Measurements from ENCODE around the gene ZBTB7C. TPM values are rescaled to one million over a fixed set of nuclear protein-coding genes. Genes with fewer than 3 reads are reported as not detected.

Gene ZBTB7C
- total RNA-seq, 1 donor from 2014 or later: 0.61 TPM

- Mint-ChIP-seq H3K27me3 (ENCODE audit: low read depth) (peaks cover 9% of the 10 kb centered on the region), H3K4me1 (peaks cover 52% of the 10 kb centered on the region), H3K36me3 (ENCODE audit: low read depth) (no peaks in the 10 kb centered on the region), H3K4me3 (no peak overlapping the region), H3K9me3 (no peaks in the 10 kb centered on the region), H3K27ac (ENCODE audit: unreplicated experiment) (no peak overlapping the region)
- no peak for DNase-seq (ENCODE audit: low read depth, low spot score)
- no peak for TF ChIP-seq CTCF (conservative IDR thresholded peaks at IDR 0.05)
Measured at GRCh38 chr18:48168861-48169260, 240.3 kb downstream of the ZBTB7C start.

GRCh38 chr18:48167897-48168253 is 241.3 kb downstream of the ZBTB7C start:
- no peaks in the 10 kb centered on the region for H3K9me3 Mint-ChIP-seq
- no peak overlapping the region for H3K27ac Mint-ChIP-seq (ENCODE audit: unreplicated experiment)
- no peak overlapping the region for H3K4me3 Mint-ChIP-seq
- DNase-seq (ENCODE audit: low read depth, low spot score): no peak
- peaks cover 5% of the 10 kb centered on the region for H3K27me3 Mint-ChIP-seq (ENCODE audit: low read depth)
- no peaks in the 10 kb centered on the region for H3K36me3 Mint-ChIP-seq (ENCODE audit: low read depth)
- TF ChIP-seq CTCF (conservative IDR thresholded peaks at IDR 0.05): no peak
- peaks cover 62% of the 10 kb centered on the region for H3K4me1 Mint-ChIP-seq

- H3K36me3 Mint-ChIP-seq (ENCODE audit: low read depth): no peaks in the 10 kb centered on the region
- no peak overlapping the region for H3K4me3 Mint-ChIP-seq
Measured at GRCh38 chr18:48166336-48166875, 242.8 kb downstream of the ZBTB7C start.

DNA sequence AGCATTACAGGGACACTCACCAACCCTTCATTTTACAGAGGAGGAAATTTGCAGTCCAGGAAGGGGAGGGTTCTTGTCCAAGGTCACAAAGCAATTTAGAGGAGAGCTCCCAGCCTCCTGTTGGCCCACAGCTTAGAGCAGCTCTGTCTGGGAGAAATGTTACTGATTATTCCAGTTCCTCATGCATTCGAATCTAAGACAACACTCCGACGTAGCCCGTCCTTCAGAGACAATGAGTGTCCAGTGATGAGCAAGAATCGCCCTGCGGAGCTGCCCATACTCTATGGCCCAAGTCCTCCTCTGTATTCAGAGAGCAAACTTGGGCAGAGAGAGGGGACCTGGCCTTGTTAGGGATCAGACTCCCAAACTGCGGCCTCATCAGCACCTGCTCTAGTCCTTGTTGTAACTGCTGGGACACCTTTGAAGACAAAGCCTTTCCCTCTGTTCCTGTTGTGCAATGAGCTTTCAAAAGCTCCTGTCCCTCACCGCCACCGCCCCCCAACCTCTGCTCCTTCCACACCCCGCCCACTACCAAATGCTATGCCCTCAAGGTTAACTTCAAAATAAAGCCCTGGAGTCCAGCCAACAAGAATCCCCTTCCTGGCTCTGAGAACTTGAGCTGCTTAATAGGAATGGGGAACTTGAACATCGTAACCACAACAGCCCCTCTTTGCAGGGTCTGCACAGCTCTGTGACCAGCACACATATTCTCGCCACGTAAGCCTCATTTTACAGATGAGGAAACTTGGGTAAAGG is 243.9 kb downstream of the ZBTB7C start:
- Mint-ChIP-seq H3K4me1 (peaks cover 70% of the 10 kb centered on the region), H3K27me3 (ENCODE audit: low read depth) (peaks cover 6% of the 10 kb centered on the region), H3K9me3 (no peaks in the 10 kb centered on the region), H3K27ac (ENCODE audit: unreplicated experiment) (no peak overlapping the region), H3K4me3 (peak overlapping the region; percentile 58), H3K36me3 (ENCODE audit: low read depth) (no peaks in the 10 kb centered on the region)
- no peak for TF ChIP-seq CTCF (conservative IDR thresholded peaks at IDR 0.05)
- DNase-seq (ENCODE audit: low read depth, low spot score): no peak

More at GRCh38 chr18:48166336-48166875, 242.8 kb downstream of the ZBTB7C start:
- no peak for TF ChIP-seq CTCF (conservative IDR thresholded peaks at IDR 0.05)
- Mint-ChIP-seq H3K27me3 (ENCODE audit: low read depth) (peaks cover 6% of the 10 kb centered on the region), H3K9me3 (no peaks in the 10 kb centered on the region), H3K4me1 (peaks cover 70% of the 10 kb centered on the region), H3K27ac (ENCODE audit: unreplicated experiment) (no peak overlapping the region)
- DNase-seq (ENCODE audit: low read depth, low spot score): no peak

DNA sequence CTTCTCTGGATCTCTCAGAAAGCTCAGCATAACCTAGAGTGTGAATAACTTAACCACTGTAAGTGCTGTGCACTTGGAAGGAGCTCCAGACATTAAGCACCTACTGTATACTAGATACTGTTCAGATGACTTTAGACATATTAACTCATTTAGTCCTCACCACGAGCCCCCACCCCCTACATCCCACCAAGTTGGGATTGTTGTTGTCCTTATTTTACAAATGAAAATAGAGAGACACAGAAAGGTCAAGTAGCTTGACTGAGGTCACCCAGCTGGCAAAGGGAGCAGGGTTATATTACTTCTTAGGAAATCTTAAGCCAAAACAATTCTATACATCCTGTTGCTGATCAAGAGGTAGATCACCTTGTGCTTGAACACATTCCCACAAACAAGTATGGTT is 244.5 kb downstream of the ZBTB7C start:
- Mint-ChIP-seq H3K9me3 (no peaks in the 10 kb centered on the region), H3K27me3 (ENCODE audit: low read depth) (peaks cover 9% of the 10 kb centered on the region), H3K4me1 (peaks cover 65% of the 10 kb centered on the region), H3K27ac (ENCODE audit: unreplicated experiment) (no peak overlapping the region), H3K36me3 (ENCODE audit: low read depth) (no peaks in the 10 kb centered on the region), H3K4me3 (peak overlapping the region; percentile 65)
- no peak for TF ChIP-seq CTCF (conservative IDR thresholded peaks at IDR 0.05)
- DNase-seq (ENCODE audit: low read depth, low spot score): no peak

Measured in neural crest cell (in vitro differentiated cells).